Measurements from ENCODE around the gene EPC2.
"Not testable (repeated sequence)": the region's sequence is repeated elsewhere in the genome, so short reads cannot be mapped to it uniquely, and the experiment has no call there.

EPC2 gene

DNA sequence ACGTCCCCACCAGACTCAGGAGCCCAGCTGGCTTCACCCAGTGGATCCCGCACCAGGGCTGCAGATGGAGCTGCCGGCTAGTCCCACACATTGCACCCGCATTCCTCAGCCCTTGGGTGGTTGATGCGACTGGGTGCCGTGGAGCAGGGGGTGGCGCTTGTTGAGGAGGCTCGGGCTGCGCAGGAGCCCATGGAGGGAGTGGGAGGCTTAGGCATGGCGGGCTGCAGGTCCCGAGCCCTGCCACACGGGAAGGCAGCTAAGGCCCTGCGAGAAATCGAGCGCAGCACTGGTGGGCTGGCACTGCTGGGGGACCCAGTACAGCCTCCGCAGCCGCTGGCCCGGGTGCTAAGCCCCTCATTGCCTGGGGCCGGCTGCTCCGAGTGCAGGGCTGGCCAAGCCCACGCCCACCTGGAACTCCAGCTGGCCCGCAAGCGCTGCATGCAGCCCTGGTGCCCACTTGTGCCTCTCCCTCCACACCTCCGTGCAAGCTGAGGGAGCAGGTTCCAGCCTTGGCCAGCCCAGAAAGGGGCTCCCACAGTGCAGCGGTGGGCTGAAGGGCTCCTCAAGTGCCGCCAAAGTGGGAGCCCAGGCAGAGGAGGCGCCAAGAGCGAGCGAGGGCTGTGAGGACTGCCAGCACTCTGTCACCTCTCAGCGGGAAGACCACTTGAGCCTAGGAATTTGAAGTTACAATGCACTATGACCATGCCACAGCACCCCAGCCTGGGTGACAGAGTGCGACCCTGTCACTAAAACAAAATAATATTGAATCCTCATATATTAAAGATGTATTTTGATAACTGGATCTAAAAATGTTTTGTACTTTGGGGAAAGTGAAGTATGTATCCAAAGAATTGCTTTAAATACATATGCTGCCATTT lies 34.0 kb downstream of the EPC2 start:
- not testable (repeated sequence) for DNase-seq

DNA sequence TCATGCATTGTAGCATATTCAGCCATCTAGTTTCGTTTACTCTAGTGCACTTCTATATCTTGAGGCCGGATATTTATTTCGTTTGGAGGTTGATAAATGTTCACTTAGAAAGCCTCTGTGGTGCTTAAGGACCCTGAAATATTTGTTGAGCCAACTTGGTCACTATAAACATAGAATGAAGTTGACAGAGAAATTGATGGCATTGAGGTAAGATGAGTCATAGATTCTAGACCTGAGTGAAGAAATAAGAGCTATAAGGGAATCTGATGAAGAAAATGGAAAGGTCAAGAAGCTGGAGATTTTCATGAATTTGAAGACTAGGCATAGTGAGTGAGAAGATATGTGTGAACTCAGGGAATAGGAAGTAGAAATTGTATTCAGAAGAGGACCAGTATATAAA lies 35.9 kb downstream of the EPC2 start:
- peak; percentile 35 for DNase-seq

DNA sequence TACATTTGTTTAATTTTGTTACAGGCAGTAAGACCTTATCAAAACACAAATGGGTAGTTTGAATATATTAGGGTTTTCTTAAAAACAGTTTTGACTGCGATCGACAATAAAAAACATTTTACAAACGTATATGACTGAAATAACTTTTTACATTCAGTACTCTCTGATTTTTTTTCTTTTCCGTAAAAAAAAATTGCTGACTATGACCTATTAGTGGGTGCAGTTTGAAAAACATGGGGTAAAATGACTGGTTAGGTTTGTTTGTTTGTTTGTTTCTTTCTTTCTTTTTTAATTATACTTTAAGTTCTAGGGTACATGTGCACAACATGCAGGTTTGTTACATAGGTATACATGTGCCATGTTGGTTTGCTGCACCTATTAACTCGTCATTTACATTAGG lies 36.9 kb downstream of the EPC2 start:
- DNase-seq = no peak

DNA sequence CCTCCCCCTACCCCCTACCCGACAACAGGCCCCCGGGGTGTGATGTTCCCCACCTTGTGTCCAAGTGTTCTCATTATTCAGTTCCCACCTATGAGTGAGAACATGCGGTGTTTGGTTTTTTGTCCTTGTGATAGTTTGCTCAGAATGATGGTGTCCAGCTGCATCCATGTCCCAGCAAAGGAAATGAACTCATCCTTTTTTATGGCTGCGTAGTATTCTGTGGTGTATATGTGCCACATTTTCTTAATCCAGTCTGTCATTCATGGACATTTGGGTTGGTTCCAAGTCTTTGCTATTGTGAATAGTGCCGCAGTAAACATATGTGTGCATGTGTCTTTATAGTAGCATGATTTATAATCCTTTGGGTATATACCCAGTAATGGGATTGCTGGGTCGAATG lies 37.3 kb downstream of the EPC2 start:
- DNase-seq = not testable (repeated sequence)

DNA sequence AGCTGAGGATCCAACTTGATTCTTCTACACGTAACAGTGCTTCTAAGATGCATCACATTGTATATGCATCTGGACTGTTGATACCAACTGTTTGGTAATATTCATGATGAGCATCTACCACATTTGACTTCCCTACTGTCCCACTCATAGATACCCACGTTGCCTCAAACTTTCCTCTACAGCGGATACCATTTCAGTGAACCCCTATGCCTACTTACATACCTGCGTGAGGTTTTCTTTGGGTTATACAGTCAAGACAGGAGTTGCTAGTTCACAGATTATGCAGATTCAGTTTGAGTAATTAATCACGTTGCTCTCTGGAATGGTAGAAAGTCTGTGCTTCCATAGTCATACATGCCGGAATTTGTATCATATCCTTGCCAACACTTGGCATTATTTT lies 40.0 kb downstream of the EPC2 start:
- DNase-seq = no peak

DNA sequence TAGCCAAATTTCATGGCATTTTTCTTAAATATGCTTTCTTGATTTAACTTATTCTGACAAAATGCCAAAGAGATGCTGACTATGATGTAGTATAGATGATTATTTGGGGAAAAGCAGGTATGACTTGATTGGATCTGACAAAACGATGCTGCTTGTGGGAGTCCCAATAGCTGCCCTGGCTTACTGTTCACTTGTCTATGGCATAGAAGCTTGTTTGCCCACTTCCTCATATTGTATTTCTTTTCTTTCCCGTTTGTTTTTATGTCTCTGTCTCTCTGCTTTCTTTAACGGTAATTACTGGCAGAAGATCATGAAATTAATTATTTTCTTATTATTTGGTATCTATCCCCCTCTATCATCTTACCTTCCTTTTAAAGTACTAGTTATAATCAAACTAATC lies 43.0 kb downstream of the EPC2 start:
- DNase-seq = no peak

DNA sequence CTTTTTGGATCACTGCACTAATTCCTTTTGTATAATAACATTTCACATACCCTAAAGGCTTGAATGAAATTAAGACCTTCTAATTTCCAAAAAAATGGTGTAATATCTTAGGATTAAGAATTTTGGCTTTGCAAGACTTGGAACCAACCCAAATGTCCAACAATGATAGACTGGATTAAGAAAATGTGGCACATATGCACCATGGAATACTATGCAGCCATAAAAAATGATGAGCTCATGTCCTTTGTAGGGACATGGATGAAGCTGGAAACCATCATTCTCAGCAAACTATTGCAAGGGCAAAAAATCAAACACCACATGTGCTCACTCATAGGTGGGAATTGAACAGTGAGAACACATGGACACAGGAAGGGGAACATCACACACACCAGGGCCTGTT lies 43.5 kb downstream of the EPC2 start:
- DNase-seq = not testable (repeated sequence)

DNA sequence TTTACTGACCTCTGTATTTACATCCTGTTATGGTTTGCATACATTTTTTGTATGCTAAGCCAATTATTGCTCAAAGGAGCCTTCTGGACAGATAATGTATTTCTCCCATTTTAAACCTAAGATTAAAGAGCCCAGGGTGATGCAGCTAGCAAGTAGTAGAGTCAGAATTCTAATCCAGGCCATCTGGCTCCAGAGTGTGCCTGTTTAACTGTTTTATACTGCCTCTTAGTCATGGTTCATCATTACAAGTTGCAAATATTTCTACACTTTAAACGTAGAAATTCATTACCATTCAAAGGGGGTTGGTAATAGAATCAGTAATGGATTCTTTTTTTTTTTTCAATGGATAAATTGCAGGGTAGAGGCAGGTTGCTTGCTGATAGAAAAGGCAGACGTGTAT lies 52.4 kb downstream of the EPC2 start:
- no peak for DNase-seq

DNA sequence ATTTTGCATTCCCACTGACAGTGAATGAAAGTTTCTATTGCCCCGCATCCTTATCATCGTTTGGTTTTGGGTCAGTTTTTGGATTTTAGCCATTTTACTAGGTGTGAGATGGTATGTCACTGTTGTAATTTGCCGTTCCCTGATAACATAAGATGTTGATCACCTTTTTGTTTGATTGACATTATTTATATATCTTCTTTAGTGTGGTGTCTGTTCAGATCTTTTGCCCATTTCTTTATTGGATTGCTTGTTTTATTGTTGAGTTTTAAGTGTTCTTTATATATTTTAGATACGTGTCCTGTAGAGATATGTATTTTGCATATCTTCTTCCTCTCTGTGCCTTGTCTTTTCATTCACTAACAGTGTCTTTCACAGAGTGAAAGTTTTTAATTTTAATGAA lies 55.3 kb downstream of the EPC2 start:
- no peak for DNase-seq

DNA sequence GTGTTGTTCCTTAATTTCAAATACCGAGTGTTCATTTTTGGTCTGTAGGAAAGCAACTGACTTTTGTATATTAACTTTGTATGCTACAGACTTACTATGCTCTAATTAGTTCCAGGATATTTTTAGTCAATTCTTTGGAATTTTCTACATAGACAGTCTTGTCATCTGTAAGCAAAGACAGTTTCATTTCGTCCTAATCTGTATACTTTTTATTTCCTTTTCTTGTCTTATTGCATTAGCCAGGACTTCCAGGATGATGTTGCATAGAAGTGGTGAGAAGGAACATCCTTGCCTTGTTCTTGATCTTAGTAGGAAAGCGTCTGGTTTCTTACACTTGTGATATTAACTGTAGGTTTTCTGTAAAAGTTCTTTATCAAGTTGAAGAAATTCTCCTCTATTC lies 56.5 kb downstream of the EPC2 start:
- DNase-seq = no peak

DNA sequence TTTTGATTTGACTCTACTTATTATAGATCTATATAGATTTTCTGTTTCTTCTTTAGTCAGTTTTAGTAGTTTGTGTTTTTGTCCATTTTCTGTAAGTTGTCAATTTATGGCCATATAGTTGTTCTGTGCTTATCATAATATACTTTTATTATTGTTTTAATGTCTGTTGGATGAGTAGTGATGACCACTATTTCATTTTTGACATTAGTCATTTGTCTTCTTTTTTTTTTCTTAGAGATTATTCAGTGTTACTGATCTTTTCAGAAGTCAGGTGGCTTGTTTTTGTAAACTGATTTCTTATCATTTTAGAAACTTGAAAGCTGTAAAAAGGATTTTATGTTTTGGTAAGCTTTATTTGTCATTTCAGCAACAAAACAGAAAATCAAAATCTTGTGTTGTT lies 57.3 kb downstream of the EPC2 start:
- no peak for DNase-seq

DNA sequence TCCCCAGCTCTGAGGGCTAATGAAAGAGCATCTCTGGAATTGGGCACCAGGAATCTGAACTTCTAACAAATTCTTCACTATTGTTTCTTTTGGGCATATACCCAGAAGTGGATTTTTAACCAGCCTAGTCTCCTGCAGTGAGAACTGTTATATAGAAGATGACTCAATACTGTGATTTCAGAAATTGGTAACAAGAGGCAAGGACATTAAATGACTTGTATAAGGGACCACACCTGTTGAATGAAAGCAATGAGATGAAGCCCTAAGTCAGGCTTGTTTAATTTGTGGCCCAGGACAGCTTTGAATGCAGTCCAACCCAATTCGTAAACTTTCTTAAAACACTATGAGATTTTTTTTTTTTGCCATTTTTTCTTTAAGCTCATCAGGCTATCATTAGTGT lies 57.9 kb downstream of the EPC2 start:
- DNase-seq = no peak

DNA sequence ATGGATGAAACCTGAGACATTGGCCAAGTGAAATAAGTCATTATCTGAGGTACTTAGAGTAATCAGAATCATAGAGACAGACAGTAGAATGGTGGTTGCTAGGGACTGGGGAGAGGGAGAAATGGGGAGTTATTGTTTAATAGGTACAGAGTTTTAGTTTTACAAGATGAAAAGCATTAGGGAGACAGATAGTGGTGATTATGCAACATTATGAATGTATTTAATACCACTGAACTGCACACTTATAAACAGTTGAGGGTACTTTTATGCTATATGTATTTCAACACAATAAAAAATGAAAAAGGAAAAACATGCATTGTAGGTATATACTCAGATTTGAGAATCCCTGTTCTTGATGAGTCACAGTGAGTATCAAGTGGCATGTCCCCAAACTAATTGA lies 59.7 kb downstream of the EPC2 start:
- DNase-seq = no peak

DNA sequence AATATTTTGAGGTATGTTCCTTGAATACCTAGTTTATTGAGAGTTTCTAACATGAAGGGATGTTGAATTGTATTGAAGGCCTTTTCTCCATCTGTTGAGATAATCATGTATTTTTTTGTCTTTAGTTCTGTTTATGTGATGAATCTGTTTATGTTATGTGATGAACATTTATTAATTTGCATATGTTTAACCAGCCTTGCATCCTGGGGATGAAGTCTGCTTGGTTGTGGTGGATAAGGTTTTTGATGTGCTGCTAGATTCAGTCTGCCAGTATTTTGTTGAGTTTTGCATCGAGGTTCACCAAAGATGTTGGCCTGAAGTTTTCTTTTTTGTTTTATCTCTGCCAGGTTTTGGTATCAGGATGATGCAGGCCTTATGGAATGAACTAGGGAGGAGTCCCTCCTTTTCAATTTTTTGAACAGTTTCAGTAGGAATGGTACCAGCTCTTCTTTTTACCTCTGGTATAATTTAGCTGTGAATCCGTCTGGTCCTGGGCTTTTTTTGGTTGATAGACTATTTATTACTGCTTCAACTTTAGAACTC lies 71.9 kb downstream of the EPC2 start:
- DNase-seq = peak; percentile 58

DNA sequence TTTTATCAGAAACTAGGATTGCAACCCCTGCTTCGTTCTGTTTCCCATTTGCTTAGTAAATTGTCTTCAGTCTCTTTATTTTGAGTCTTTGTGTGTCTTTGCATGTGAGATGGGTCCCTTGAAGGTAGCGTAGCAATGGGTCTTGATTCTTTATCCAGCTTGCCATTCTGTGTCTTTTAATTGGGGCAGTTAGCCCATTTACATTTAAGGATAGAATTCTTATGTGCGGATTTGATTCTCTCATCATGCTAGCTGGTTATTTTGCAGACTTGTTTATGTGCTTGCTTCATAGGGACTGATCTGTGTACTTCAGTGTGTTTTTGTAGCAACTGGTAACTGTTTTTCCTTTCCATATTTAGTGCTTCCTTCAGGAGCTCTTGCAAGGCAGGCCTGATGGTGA lies 73.5 kb downstream of the EPC2 start:
- no peak for DNase-seq

DNA sequence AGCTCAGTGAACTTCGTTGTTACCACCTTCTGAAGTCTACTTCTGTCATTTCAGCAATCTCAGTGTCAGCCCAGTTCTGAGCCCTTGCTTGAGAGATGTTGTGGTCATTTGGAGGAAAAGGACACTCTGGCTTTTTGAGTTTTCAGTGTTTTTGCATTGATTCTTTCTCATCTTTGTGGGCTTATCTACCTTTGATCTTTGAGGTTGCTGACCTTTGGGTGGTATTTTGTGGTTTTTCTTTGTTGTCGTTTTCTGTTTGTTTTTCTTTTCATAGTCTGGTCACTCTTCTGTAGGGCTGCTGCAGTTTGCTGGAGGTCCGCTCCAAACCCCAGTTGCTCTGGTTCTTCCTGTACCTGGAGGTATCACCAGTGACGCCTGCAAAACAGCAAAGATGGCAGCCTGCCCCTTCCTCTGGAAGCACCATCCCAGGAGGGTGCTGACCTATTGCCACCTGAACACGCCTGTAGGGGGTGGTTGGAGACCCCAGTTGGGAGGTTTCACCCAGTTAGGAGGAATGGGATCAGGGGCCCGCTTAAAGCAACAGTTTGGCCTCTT lies 74.7 kb downstream of the EPC2 start:
- DNase-seq = no peak

DNA sequence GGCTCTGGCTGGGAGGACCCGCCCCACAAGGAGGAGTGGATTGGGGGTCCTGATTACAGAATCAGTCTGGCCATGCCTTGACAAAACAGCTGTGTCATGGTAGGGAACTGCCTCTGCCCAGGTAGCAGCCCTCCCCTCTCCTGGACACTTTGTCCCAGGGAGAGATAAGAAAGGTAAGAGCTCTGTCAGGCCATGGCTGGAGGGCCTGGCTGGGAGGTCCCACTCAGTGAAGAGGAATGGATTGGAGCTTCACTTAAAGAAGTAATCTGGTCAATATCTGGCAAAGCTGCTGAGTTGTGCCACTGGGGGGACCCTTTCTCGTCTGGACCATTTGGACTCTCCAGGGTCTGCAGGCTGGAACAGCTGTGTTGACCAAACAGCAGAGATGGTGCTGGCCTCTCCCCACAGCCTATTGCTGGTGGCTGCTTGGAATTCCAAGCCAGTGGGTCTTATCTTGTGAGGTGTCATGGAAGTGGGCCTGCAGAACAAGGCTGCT lies 75.4 kb downstream of the EPC2 start:
- no peak for DNase-seq

DNA sequence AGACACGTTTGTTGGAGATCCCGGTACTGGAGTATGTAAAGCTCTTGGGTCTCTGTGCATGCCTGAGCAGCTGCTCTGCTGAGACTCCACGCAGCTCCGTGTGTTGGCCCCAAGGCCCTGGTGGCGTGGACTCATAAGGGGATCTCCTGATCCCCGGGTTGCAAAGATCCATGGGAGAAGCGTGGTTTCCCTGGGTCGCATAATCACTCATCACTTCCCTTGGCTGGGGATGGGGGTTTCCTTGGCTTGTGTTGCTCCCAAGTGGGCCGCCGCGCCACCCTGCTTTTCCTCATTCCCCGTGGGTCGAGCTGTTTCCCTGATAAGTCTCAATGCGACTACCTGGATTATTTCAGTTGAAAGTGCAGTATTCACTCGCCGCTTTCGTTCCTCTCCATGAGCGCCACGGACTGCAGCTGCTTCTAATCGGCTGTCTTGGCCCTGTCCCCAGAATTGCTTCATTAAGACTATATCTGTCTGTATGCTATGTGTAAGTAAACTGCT lies 76.0 kb downstream of the EPC2 start:
- no peak for DNase-seq

DNA sequence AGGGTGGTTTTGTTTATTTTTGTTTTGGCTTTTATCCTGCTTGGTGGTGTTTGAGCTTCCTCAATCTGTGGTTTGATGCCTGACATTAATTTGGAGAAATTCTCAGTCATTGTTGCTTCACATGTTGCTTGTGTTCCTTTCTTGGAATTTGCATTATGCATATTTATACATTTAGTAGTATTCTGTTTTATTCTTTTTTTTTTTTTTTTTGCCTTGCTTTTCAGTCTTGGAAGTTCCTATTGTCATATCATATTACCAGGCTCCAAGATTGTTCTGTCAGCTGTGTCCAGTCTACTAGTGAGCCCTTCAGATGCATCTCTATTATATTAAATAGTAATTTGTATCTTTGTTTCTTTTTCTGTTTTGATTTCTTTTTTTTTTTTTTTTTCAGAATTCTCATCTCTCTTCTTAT lies 77.0 kb downstream of the EPC2 start:
- DNase-seq = no peak

DNA sequence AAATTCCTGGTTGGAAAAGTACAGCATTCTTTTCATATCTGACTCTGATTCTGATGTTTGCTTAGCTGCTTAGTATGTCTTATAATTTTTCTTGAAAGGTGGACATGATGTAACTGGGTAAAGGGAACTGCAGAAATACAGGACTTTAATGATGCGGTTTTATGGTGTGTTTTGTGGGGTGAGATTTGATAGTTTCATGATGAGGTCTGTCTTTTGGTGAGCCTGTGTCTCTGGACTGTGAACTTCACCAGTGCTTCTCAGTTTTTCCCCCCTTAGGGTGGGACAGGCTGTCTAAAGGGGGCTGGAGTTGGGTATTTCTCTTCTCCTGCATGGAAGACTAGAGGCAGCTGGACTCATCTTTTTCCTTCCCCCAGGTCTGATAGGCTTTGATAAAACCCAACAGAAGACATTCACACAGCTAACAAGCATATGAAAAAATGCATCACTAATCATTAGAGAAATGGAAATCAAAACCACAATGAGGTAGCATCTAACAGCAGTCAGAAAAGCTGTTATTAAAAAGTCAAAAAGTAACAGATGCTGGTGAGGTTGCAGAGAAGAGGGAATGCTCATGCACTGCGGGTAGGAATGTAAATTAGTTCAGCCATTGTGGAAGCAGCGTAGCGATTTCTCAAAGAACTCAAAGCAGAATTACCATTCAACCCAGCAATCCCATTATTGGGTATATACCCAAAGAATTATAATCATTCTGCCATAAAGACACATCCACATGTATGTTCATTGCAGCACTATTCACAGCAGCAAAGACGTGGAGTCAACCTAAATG lies 77.6 kb downstream of the EPC2 start:
- DNase-seq = no peak

DNA sequence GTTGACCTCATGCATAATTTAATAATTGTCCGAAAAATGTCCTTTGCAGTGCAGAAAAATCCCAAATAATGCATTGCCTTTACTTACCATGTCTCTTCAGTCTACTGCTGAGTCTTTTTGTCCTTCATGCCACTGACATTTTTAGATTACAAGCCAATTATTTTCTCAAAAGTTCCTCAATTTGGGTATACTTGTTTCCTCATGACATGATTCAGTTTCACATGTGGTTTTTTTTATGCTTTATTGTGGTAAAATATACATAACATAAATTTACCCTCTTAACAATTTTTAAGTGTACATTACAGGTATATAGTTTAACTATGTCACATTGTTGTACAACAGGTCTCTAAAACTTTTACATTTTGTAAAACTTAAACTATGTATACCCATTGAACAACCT lies 81.0 kb downstream of the EPC2 start:
- DNase-seq = no peak

DNA sequence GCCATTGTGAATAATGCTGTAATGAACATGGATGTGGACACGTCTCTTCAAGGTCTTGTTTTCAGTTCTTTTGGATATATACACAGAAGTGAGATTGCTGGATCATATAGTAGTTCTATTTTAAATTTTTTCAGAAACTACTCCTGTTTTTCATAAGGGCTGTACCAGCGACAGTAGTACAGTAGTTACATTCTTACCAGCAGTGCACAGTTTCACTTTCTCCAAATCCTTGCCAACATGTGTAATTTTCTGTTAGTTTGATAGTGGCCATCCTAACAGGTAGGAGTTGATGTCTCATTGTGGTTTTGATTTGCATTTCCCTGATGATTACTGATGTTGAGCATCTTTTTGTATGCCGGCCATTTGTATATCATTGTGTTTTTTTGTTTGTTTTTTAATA lies 81.7 kb downstream of the EPC2 start:
- no peak for DNase-seq

DNA sequence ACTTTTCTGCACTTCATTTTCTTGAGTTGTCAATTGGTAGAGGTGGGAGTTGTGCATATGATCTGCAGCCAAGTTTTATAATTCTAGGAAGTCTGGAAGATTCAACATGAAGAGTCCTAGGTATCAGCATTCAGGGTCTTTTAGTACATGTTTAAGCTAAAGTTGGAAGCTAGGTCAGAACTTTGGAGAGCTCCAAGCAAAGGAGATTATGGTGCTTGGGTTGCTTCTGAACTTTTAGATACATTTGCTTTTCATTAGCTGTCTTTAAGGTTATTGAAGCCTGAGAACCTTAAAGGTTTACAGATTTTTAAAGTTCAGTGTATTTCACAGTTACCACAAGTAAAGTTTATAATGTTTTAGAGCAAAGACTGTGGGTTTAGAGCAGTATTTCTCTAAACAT lies 85.5 kb downstream of the EPC2 start:
- no peak for DNase-seq

Data from NCI-H226 (cell line).